ENCODE data around the gene NEURL2. TPM values are rescaled to one million over a fixed set of nuclear protein-coding genes. Genes with fewer than 3 reads are reported as not detected.

NEURL2 gene
- polyA plus RNA-seq, 1 donor (not counting 4 experiments of a cell fraction or from before 2014, with no cell fraction given) = 0.49 TPM

DNA sequence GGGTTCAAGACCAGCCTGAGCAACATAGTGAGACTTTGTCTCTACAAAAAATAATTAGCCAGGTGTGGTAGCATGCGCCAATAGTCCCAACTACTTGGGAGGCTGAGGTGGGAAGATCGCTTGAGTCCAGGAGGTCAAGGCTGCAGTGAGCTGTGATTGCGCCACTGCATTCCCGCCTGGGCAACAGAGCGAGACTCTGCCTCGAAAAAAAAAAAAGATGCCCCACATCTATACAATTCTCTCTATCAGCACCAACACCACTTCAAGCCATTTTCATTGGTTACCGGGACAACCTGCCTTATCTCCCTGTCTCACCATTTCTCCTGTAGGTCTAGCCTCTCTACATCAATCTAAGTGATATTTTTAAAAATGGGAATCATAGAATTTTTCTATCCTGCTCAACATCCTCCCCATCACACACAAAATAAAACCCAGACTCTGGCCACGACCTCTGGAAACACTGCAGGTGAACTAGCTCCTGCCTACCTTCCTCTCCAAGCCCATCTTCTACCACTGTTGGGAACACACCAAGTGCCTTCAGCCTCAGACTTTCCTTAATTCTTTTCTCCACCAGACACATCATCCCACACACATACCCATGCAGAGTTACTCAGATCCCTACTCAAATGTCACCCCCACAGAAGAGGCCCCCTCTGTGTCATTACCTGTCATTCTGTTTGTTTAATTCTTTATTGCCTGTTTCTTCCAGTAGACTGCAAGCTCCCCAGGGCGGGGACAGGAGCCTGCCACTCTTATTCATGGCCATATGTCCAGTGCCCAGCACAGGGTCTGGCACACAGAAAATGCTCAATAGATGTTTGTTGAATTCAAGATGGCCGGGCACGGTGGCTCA lies 30.6 kb upstream of the NEURL2 start:
- FAIRE-seq (no peak), DNase-seq (ENCODE audit: low read depth, low spot score) (no peak)
- no peak overlapping the region for H2AFZ ChIP-seq (ENCODE audit: control insufficient read depth, low read length)

GRCh38 chr20:45920462-45921336 lies 29.7 kb upstream of the NEURL2 start:
- Histone ChIP-seq H3K27me3 (ENCODE audit: control insufficient read depth, extremely low read depth, insufficient read depth, low read length) (peaks cover 2% of the 10 kb centered on the region), H4K20me1 (ENCODE audit: control insufficient read depth, extremely low read depth, insufficient read depth, low read length) (no peaks in the 10 kb centered on the region), H3K9ac (ENCODE audit: control insufficient read depth, extremely low read depth, insufficient read depth, low read length) (no peak overlapping the region), H3K79me2 (ENCODE audit: control insufficient read depth, insufficient read depth, low read length) (no peaks in the 10 kb centered on the region), H3K4me2 (ENCODE audit: control insufficient read depth, extremely low read depth, insufficient read depth, low read depth, low read length) (no peak overlapping the region), H3K9me1 (ENCODE audit: control insufficient read depth, extremely low read depth, insufficient read depth, low read length) (no peaks in the 10 kb centered on the region), H3K36me3 (ENCODE audit: control insufficient read depth in 2 of 2, extremely low read depth in 1 of 2, insufficient read depth in 2 of 2, low read length in 2 of 2) (no peaks in the 10 kb centered on the region), H2AFZ (ENCODE audit: control insufficient read depth, low read length) (no peak overlapping the region), H3K4me1 (ENCODE audit: control insufficient read depth, extremely low read depth, insufficient read depth, low read length) (no peaks in the 10 kb centered on the region), H3K9me3 (ENCODE audit: control insufficient read depth, low read depth, low read length) (no peaks in the 10 kb centered on the region), H3K4me3 (ENCODE audit: control insufficient read depth in 2 of 3, extremely low read depth in 1 of 3, insufficient read depth in 2 of 3, low read depth in 1 of 3, low read length in 3 of 3) (no peak overlapping the region), H3K27ac (ENCODE audit: control insufficient read depth, insufficient read depth, low read length) (no peak overlapping the region)
- dilution Hi-C loops (cut with MboI; ENCODE audit: extremely low pct_ligation_motif_present, low sequenced_read_pairs) = no loop called here
- no peak for TF ChIP-seq EZH2 (IDR thresholded peaks at IDR 0.05; ENCODE audit: low read length)
- TF ChIP-seq, protein P1, sequence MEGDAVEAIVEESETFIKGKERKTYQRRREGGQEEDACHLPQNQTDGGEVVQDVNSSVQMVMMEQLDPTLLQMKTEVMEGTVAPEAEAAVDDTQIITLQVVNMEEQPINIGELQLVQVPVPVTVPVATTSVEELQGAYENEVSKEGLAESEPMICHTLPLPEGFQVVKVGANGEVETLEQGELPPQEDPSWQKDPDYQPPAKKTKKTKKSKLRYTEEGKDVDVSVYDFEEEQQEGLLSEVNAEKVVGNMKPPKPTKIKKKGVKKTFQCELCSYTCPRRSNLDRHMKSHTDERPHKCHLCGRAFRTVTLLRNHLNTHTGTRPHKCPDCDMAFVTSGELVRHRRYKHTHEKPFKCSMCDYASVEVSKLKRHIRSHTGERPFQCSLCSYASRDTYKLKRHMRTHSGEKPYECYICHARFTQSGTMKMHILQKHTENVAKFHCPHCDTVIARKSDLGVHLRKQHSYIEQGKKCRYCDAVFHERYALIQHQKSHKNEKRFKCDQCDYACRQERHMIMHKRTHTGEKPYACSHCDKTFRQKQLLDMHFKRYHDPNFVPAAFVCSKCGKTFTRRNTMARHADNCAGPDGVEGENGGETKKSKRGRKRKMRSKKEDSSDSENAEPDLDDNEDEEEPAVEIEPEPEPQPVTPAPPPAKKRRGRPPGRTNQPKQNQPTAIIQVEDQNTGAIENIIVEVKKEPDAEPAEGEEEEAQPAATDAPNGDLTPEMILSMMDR (optimal IDR thresholded peaks at IDR 0.05 in 1 of 3, IDR thresholded peaks at IDR 0.05 in 1 of 3, conservative IDR thresholded peaks at IDR 0.05 in 1 of 3; ENCODE audit: extremely low read depth in 1 of 3, insufficient read depth in 2 of 3, low read length in 3 of 3) = no peak
- FAIRE-seq = no peak
- no peak for DNase-seq (ENCODE audit: low read depth, low spot score)

More for the DNA sequence above, 30.6 kb upstream of the NEURL2 start:
- no peak overlapping the region for H3K4me3 ChIP-seq (ENCODE audit: control insufficient read depth in 2 of 3, extremely low read depth in 1 of 3, insufficient read depth in 2 of 3, low read depth in 1 of 3, low read length in 3 of 3)
- H3K4me1 ChIP-seq (ENCODE audit: control insufficient read depth, extremely low read depth, insufficient read depth, low read length) = no peaks in the 10 kb centered on the region
- no peak overlapping the region for H3K27ac ChIP-seq (ENCODE audit: control insufficient read depth, insufficient read depth, low read length)
- H3K4me2 ChIP-seq (ENCODE audit: control insufficient read depth, extremely low read depth, insufficient read depth, low read depth, low read length) = no peak overlapping the region
- H3K27me3 ChIP-seq (ENCODE audit: control insufficient read depth, extremely low read depth, insufficient read depth, low read length) = peaks cover 2% of the 10 kb centered on the region
- no peaks in the 10 kb centered on the region for H3K36me3 ChIP-seq (ENCODE audit: control insufficient read depth in 2 of 2, extremely low read depth in 1 of 2, insufficient read depth in 2 of 2, low read length in 2 of 2)
- no peak for TF ChIP-seq EZH2 (IDR thresholded peaks at IDR 0.05; ENCODE audit: low read length)
- TF ChIP-seq, protein P1 (optimal IDR thresholded peaks at IDR 0.05 in 1 of 3, IDR thresholded peaks at IDR 0.05 in 1 of 3, conservative IDR thresholded peaks at IDR 0.05 in 1 of 3; ENCODE audit: extremely low read depth in 1 of 3, insufficient read depth in 2 of 3, low read length in 3 of 3) = no peak
- no peak overlapping the region for H3K9ac ChIP-seq (ENCODE audit: control insufficient read depth, extremely low read depth, insufficient read depth, low read length)
- no peaks in the 10 kb centered on the region for H3K9me3 ChIP-seq (ENCODE audit: control insufficient read depth, low read depth, low read length)
- no peaks in the 10 kb centered on the region for H4K20me1 ChIP-seq (ENCODE audit: control insufficient read depth, extremely low read depth, insufficient read depth, low read length)
- no peaks in the 10 kb centered on the region for H3K79me2 ChIP-seq (ENCODE audit: control insufficient read depth, insufficient read depth, low read length)
- no peaks in the 10 kb centered on the region for H3K9me1 ChIP-seq (ENCODE audit: control insufficient read depth, extremely low read depth, insufficient read depth, low read length)
- dilution Hi-C loops (cut with MboI; ENCODE audit: extremely low pct_ligation_motif_present, low sequenced_read_pairs) = no loop called here
